Right atrium auricular region (tissue), 2 donors: ENCODE measurements around the gene FOXRED1. TPM values are rescaled to one million over a fixed set of nuclear protein-coding genes. Genes with fewer than 3 reads are reported as not detected.

Experiments
- DNase-seq: peaks from one replicate; pipeline ENCODE4 v3.0.0-alpha.2; 2019; ENCODE audit warnings: low spot score
- H3K27ac ChIP-seq, 2 donors: fragments of 200-600 bp; sonication (generic); 1 replicate in 1 of 2; 2 replicates in 1 of 2; pipeline ENCODE4 v1.5.1; 2016 to 2019
- H3K27me3 ChIP-seq, 2 donors: fragments of 200-600 bp; sonication (generic); one replicate each; pipeline versions ENCODE4 v1.5.1 to v1.6.0; 2017 to 2019
- H3K36me3 ChIP-seq: fragments of 200-600 bp; sonication (generic); one replicate; pipeline ENCODE4 v1.5.1; 2016
- H3K4me1 ChIP-seq, 2 donors: fragments of 200-600 bp; sonication (generic); one replicate each; pipeline versions ENCODE4 v1.5.1 to v1.6.0; 2017 to 2019
- H3K4me3 ChIP-seq, 2 donors: fragments of 200-600 bp; sonication (generic); 1 replicate in 1 of 2; 2 replicates in 1 of 2; pipeline ENCODE4 v1.5.1; 2017 to 2019; ENCODE audit warnings: mild to moderate bottlenecking in 1 of 2, moderate library complexity in 1 of 2
- H3K9me3 ChIP-seq, 2 donors: fragments of 200-600 bp; sonication (generic); one replicate each; pipeline ENCODE4 v1.5.1; 2019
- CTCF ChIP-seq, 2 donors: fragments of 200-600 bp; sonication (generic); IDR thresholded peaks; one replicate each; pipeline ENCODE4 v1.5.1; 2019; ENCODE audit warnings: antibody characterized with exemption in 2 of 2
- total RNA-seq, 2 donors: library from RNA; depleted of rRNA; stranded (reverse); fragments of >200 nt; gene quantifications; one replicate each; pipeline ENCODE4 v1.1.0, GENCODE V29; 2016

FOXRED1 gene
- 10 to 100 TPM; 19.1 to 26.6 TPM for total RNA-seq

DNA sequence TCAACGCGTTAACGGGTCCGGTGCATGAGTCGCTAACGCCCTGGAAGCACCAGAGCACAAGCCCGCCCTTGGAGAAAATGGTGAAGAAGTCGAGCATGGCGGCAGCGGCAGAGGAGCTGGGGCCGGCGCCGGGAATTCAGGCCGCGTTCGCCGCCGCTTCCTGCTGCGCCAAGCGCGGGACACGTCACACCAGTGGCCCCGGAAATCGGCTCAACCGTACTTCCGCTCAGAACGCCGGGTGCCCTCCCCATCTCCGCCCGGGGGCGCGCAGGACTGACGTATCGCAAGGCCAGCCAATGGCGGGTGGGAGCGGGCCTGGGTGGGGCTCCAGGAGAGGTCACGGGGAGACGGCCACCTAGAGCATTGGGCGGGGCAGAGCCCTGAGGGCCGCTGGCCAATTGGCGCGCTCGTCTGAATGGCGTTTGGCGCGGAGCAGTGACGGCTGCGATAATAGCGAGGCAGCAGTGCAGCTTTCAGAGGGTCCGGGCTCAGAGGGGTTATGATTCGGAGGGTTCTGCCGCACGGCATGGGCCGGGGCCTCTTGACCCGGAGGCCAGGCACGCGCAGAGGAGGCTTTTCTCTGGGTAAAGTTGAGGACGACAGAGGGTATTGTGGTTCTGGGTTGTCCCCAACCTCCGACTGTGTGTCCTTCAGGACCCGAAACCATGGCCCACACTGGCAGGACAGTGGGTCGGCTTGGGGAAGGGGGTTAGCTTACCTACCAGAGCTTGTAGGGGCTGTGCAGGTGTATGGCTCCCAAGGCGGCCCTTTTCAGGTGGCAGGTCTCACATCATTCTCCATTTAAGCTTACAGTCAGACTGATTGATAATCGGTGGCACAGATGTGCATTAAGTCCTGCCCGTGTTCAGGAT, at the start of gene FOXRED1, which contains the start of gene SRPRA:
Gene FOXRED1 (plus strand): TSS at position 447 of the 872 bp plus-strand sequence. CDS start 53 bp downstream, at position 500.
Gene SRPRA (minus strand): TSS at position 188 of the 872 bp plus-strand sequence. CDS start 91 bp downstream, at position 97.
- H3K36me3 ChIP-seq = peaks cover 48% of the 10 kb centered on the region
- DNase-seq = peak; percentile 100

DNA sequence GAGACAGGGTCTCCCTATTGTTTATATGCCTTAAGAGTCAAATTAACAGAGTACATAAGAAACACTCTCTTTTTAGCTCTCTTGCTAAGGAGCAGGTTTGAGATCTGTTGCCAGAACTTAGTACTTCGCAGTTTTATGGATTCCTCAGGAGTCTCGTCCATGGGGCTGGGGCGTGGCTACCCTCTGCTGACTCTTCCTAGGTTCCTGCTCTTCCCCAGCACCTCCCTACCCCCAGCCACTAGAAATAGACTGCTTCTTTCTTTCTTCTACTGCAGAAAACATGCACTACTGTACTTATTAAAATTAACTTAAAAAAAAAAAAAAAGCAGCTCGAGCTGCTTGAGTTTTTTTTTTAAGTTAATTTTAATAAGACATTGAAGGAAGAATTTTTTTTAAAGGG, 49.4 kb upstream of the FOXRED1 start:
- H3K27ac ChIP-seq = no peak overlapping the region
- H3K36me3 ChIP-seq = no peaks in the 10 kb centered on the region
- no peak for TF ChIP-seq CTCF (IDR thresholded peaks at IDR 0.05)
- H3K4me3 ChIP-seq = no peak overlapping the region
- no peaks in the 10 kb centered on the region for H3K9me3 ChIP-seq
- no peaks in the 10 kb centered on the region for H3K27me3 ChIP-seq
- no peak for DNase-seq
- H3K4me1 ChIP-seq = no peaks in the 10 kb centered on the region

More for the DNA sequence above, at the start of gene FOXRED1, which contains the start of gene SRPRA:
- Histone ChIP-seq H3K27ac (peak within 1 kb of the TSS; percentile 85 to 92), H3K9me3 (no peaks in the 10 kb centered on the region), H3K4me1 (peaks cover 0 to 15% of the 10 kb centered on the region in 2 donors), H3K27me3 (no peaks in the 10 kb centered on the region), H3K4me3 (peak within 1 kb of the TSS; percentile 82 to 91)
- no peak for TF ChIP-seq CTCF (IDR thresholded peaks at IDR 0.05)

- H3K4me1 ChIP-seq = no peaks in the 10 kb centered on the region
- DNase-seq = no peak
- H3K27ac ChIP-seq = no peak overlapping the region
- H3K9me3 ChIP-seq = no peaks in the 10 kb centered on the region
- H3K36me3 ChIP-seq = peaks cover 9% of the 10 kb centered on the region
- no peak overlapping the region for H3K4me3 ChIP-seq
- no peak for TF ChIP-seq CTCF (IDR thresholded peaks at IDR 0.05)
- H3K27me3 ChIP-seq = no peaks in the 10 kb centered on the region
Measured at GRCh38 chr11:126224647-126225294, 44.2 kb upstream of the FOXRED1 start.

DNA sequence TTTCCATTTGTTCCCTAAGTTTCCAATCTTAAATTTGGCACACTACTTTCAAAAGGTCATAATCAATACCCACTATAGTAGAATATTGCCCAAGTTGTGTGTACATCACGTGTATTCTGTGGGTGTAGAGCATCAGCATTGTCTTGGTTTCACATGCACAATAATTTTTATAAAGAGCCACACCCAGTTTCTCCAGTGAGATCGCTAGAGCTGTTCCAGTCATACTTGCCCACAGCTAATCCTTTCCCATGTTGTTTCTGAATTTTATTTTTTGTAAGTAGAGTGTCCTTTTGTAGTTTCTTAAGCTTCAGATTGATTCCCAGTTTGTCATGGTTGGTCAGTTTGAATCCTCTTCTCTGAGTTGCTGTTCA, 43.7 kb upstream of the FOXRED1 start:
- Histone ChIP-seq H3K36me3 (peaks cover 10% of the 10 kb centered on the region), H3K4me1 (no peaks in the 10 kb centered on the region), H3K4me3 (no peak overlapping the region), H3K27ac (no peak overlapping the region), H3K9me3 (no peaks in the 10 kb centered on the region), H3K27me3 (no peaks in the 10 kb centered on the region)
- TF ChIP-seq CTCF (IDR thresholded peaks at IDR 0.05) = no peak
- DNase-seq = no peak

- no peak for TF ChIP-seq CTCF (IDR thresholded peaks at IDR 0.05)
- H3K27me3 ChIP-seq = no peaks in the 10 kb centered on the region
- no peak overlapping the region for H3K27ac ChIP-seq
- H3K9me3 ChIP-seq = no peaks in the 10 kb centered on the region
- peaks cover 13% of the 10 kb centered on the region for H3K36me3 ChIP-seq
- DNase-seq = no peak
- H3K4me3 ChIP-seq = no peak overlapping the region
- H3K4me1 ChIP-seq = peaks cover 0 to under 1% of the 10 kb centered on the region in 2 donors
Measured at GRCh38 chr11:126226334-126227084, 42.4 kb upstream of the FOXRED1 start.
